Astrocyte (in vitro differentiated cells and primary cell): ENCODE data around the gene SNAPC3. TPM values are rescaled to one million over a fixed set of nuclear protein-coding genes. Genes with fewer than 3 reads are reported as not detected.
"Not testable (repeated sequence)": the region's sequence is repeated elsewhere in the genome, so short reads cannot be mapped to it uniquely, and the experiment has no call there.

ENCODE experiments used
- DNase-seq: peaks from one replicate; pipeline ENCODE4 v3.0.0-alpha.2; 2010; ENCODE audit warnings: low read depth
- FAIRE-seq: peaks from 2 replicates; lab custom pipeline; 2011; peaks lifted over from hg19 to GRCh38; lab: Jason Lieb, UNC
- H2AFZ ChIP-seq: 2 replicates; pipeline ENCODE4 v1.6.0; 2012; ENCODE audit warnings: low read depth, low read length, inconsistent platforms
- H3K27ac ChIP-seq: 2 replicates; pipeline ENCODE4 v1.5.1; 2011; ENCODE audit warnings: low read depth, low read length, inconsistent platforms
- H3K27me3 ChIP-seq: 2 replicates; pipeline ENCODE4 v1.6.0; 2011; ENCODE audit warnings: low read length, inconsistent platforms; ENCODE audit not compliant: insufficient read depth
- H3K36me3 ChIP-seq: 2 replicates; pipeline ENCODE4 v1.5.1; 2011; ENCODE audit warnings: low read length, inconsistent platforms; ENCODE audit not compliant: insufficient read depth
- H3K4me1 ChIP-seq: 2 replicates; pipeline ENCODE4 v1.5.1; 2011; ENCODE audit warnings: low read length, inconsistent platforms; ENCODE audit not compliant: insufficient read depth
- H3K4me2 ChIP-seq: 2 replicates; pipeline ENCODE4 v1.6.0; 2012; ENCODE audit warnings: low read length, inconsistent platforms
- H3K4me3 ChIP-seq: 2 replicates; pipeline ENCODE4 v1.5.1; 2011; ENCODE audit warnings: low read depth, mild to moderate bottlenecking, low read length, inconsistent platforms; ENCODE audit not compliant: insufficient read depth
- H3K79me2 ChIP-seq: 2 replicates; pipeline ENCODE4 v1.6.0; 2012; ENCODE audit warnings: mild to moderate bottlenecking, low read length, inconsistent platforms; ENCODE audit not compliant: insufficient read depth
- H3K9ac ChIP-seq: 2 replicates; pipeline ENCODE4 v1.6.0; 2012; ENCODE audit warnings: mild to moderate bottlenecking, low read length, inconsistent platforms
- H3K9me3 ChIP-seq: 2 replicates; pipeline ENCODE4 v1.5.1; 2012; ENCODE audit warnings: low read depth, mild to moderate bottlenecking, low read length, inconsistent platforms; ENCODE audit not compliant: insufficient read depth
- H4K20me1 ChIP-seq: 2 replicates; pipeline ENCODE4 v1.6.0; 2012; ENCODE audit warnings: low read length, inconsistent platforms; ENCODE audit not compliant: insufficient read depth
- H3K27ac Mint-ChIP-seq: one replicate; pipeline ENCODE4 v1.8.0; 2021; ENCODE audit warnings: mild to moderate bottlenecking, mixed read lengths; ENCODE audit not compliant: unreplicated experiment
- H3K27me3 Mint-ChIP-seq: one replicate; pipeline ENCODE4 v1.8.0; 2021; ENCODE audit warnings: low read depth, mixed read lengths; ENCODE audit not compliant: unreplicated experiment
- H3K36me3 Mint-ChIP-seq: one replicate; pipeline ENCODE4 v1.8.0; 2021; ENCODE audit warnings: low read depth, mixed read lengths; ENCODE audit not compliant: unreplicated experiment
- H3K4me1 Mint-ChIP-seq: one replicate; pipeline ENCODE4 v1.8.0; 2021; ENCODE audit warnings: low read depth, mixed read lengths; ENCODE audit not compliant: unreplicated experiment
- H3K4me3 Mint-ChIP-seq: one replicate; pipeline ENCODE4 v1.8.0; 2021; ENCODE audit warnings: mild to moderate bottlenecking, moderate library complexity, mixed read lengths; ENCODE audit not compliant: unreplicated experiment
- H3K9me3 Mint-ChIP-seq: one replicate; pipeline ENCODE4 v1.8.0; 2021; ENCODE audit warnings: mild to moderate bottlenecking, mixed read lengths; ENCODE audit not compliant: unreplicated experiment
- CTCF ChIP-seq: IDR thresholded peaks from 2 replicates; pipeline ENCODE4 v1.5.1; 2011; ENCODE audit warnings: low read depth, mild to moderate bottlenecking, inconsistent platforms, low read length, moderate library complexity; ENCODE audit not compliant: insufficient read depth
- EZH2 ChIP-seq: IDR thresholded peaks from 2 replicates; pipeline ENCODE4 v1.6.1; 2012; ENCODE audit warnings: mild to moderate bottlenecking, low read length, inconsistent platforms; ENCODE audit not compliant: insufficient read depth
- total RNA-seq: library from RNA; stranded (reverse); gene quantifications from 2 replicates; pipeline ENCODE4 v1.2.1, GENCODE V29; 2021

The SNAPC3 gene
- total RNA-seq, 1 donor from 2014 or later: 40.3 TPM

GRCh38 chr9:15379888-15380287 lies 42.8 kb upstream of the SNAPC3 start:
- not testable (repeated sequence) for DNase-seq, H3K27ac ChIP-seq, H3K4me1 ChIP-seq, H3K9ac ChIP-seq, H3K4me3 ChIP-seq, H3K27me3 Mint-ChIP-seq, H2AFZ ChIP-seq, H3K4me2 ChIP-seq, H3K9me3 Mint-ChIP-seq, H3K27ac Mint-ChIP-seq, H3K36me3 ChIP-seq, H3K9me3 ChIP-seq, H3K27me3 ChIP-seq, FAIRE-seq, H3K79me2 ChIP-seq, H3K4me3 Mint-ChIP-seq, H4K20me1 ChIP-seq, H3K4me1 Mint-ChIP-seq, H3K36me3 Mint-ChIP-seq

GRCh38 chr9:15381491-15381890 lies 41.2 kb upstream of the SNAPC3 start:
- no peaks in the 10 kb centered on the region for H3K4me1 Mint-ChIP-seq
- Histone ChIP-seq H3K9ac (no peak overlapping the region), H3K4me1 (no peaks in the 10 kb centered on the region), H3K36me3 (no peaks in the 10 kb centered on the region), H3K27me3 (no peaks in the 10 kb centered on the region), H3K79me2 (no peaks in the 10 kb centered on the region), H3K9me3 (no peaks in the 10 kb centered on the region), H3K4me2 (no peak overlapping the region), H2AFZ (no peak overlapping the region), H4K20me1 (no peaks in the 10 kb centered on the region), H3K4me3 (no peak overlapping the region), H3K27ac (no peak overlapping the region)
- no peak for FAIRE-seq
- H3K4me3 Mint-ChIP-seq: no peak overlapping the region
- peaks cover 4% of the 10 kb centered on the region for H3K9me3 Mint-ChIP-seq
- no peak overlapping the region for H3K27ac Mint-ChIP-seq
- H3K27me3 Mint-ChIP-seq: no peaks in the 10 kb centered on the region
- DNase-seq: no peak
- no peak for TF ChIP-seq CTCF
- TF ChIP-seq EZH2: no peak
- H3K36me3 Mint-ChIP-seq: no peaks in the 10 kb centered on the region

GRCh38 chr9:15386465-15386864 lies 36.2 kb upstream of the SNAPC3 start:
- Mint-ChIP-seq H3K4me1 (peaks cover 4% of the 10 kb centered on the region), H3K27me3 (no peaks in the 10 kb centered on the region), H3K27ac (no peak overlapping the region), H3K36me3 (no peaks in the 10 kb centered on the region), H3K4me3 (no peak overlapping the region), H3K9me3 (peaks cover 2% of the 10 kb centered on the region)
- H2AFZ ChIP-seq: no peak overlapping the region
- H3K4me3 ChIP-seq: no peak overlapping the region
- FAIRE-seq: no peak
- H3K4me2 ChIP-seq: no peak overlapping the region
- no peaks in the 10 kb centered on the region for H3K27me3 ChIP-seq
- H3K79me2 ChIP-seq: no peaks in the 10 kb centered on the region
- H3K27ac ChIP-seq: no peak overlapping the region
- H3K36me3 ChIP-seq: no peaks in the 10 kb centered on the region
- TF ChIP-seq CTCF: no peak
- no peak for TF ChIP-seq EZH2
- H4K20me1 ChIP-seq: no peaks in the 10 kb centered on the region
- no peaks in the 10 kb centered on the region for H3K9me3 ChIP-seq
- H3K4me1 ChIP-seq: no peaks in the 10 kb centered on the region
- no peak for DNase-seq
- H3K9ac ChIP-seq: no peak overlapping the region
